CD14-positive monocyte (primary cell): ENCODE results near the gene SELENOI. TPM values are rescaled to one million over a fixed set of nuclear protein-coding genes. Genes with fewer than 3 reads are reported as not detected.
"Not testable (repeated sequence)": the region's sequence is repeated elsewhere in the genome, so short reads cannot be mapped to it uniquely, and the experiment has no call there.

ENCODE experiments used
- DNase-seq, 3 donors: peaks; one replicate each; pipeline ENCODE4 v3.0.0-alpha.2; 2011 to 2022
- H2AFZ ChIP-seq: 2 replicates; pipeline ENCODE4 v1.6.0; 2012; ENCODE audit warnings: mild to moderate bottlenecking, low read depth, low read length, inconsistent platforms; ENCODE audit not compliant: insufficient read depth, poor library complexity, severe bottlenecking
- H3K27ac ChIP-seq, 2 donors: 1 replicate in 1 of 2; 2 replicates in 1 of 2; pipeline ENCODE4 v1.5.1; 2012 to 2013; ENCODE audit warnings: low read length in 2 of 2, control low read depth in 1 of 2, inconsistent platforms in 1 of 2, low read depth in 1 of 2, mild to moderate bottlenecking in 1 of 2
- H3K27me3 ChIP-seq, 2 donors: one replicate each; pipeline versions ENCODE4 v1.6.0 to v1.6.1; 2011 to 2013; ENCODE audit warnings: low read length in 2 of 2; ENCODE audit not compliant: control insufficient read depth in 2 of 2, insufficient read depth in 2 of 2
- H3K36me3 ChIP-seq, 2 donors: replicated peaks in 1 of 2; 1 replicate in 1 of 2; 2 replicates in 1 of 2; pipeline versions ENCODE4 v1.5.1 to v1.6.1; 2012 to 2013; ENCODE audit warnings: low read length in 2 of 2, control low read depth in 1 of 2, inconsistent platforms in 1 of 2, mild to moderate bottlenecking in 1 of 2; ENCODE audit not compliant: insufficient read depth in 2 of 2, control insufficient read depth in 1 of 2
- H3K4me1 ChIP-seq, 2 donors: 1 replicate in 1 of 2; 2 replicates in 1 of 2; pipeline versions ENCODE4 v1.5.1 to v1.6.1; 2012 to 2013; ENCODE audit warnings: low read length in 2 of 2, control low read depth in 1 of 2, inconsistent platforms in 1 of 2, mild to moderate bottlenecking in 1 of 2, moderate library complexity in 1 of 2; ENCODE audit not compliant: insufficient read depth in 2 of 2, control insufficient read depth in 1 of 2
- H3K4me2 ChIP-seq: replicated peaks from 2 replicates; pipeline ENCODE3; 2012; ENCODE audit warnings: low read length, moderate library complexity, mild to moderate bottlenecking; ENCODE audit not compliant: poor library complexity, severe bottlenecking; ENCODE audit errors: extremely low read depth
- H3K4me3 ChIP-seq, 3 experiments: fragments of 200-600 bp in 1 of 3; sonication (generic) in 1 of 3; replicated peaks in 1 of 3; 1 replicate in 2 of 3; 2 replicates in 1 of 3; pipeline ENCODE4 v1.5.1; 2011 to 2013; ENCODE audit warnings: low read length in 3 of 3, mild to moderate bottlenecking in 3 of 3, control low read depth in 2 of 3, low read depth in 2 of 3, inconsistent platforms in 1 of 3, moderate library complexity in 1 of 3
- H3K79me2 ChIP-seq: 2 replicates; pipeline ENCODE4 v1.6.0; 2012; ENCODE audit warnings: mild to moderate bottlenecking, control low read depth, inconsistent platforms, low read length, moderate library complexity; ENCODE audit not compliant: insufficient read depth
- H3K9ac ChIP-seq: 2 replicates; pipeline ENCODE4 v1.6.0; 2017; ENCODE audit warnings: low read length, mild to moderate bottlenecking; ENCODE audit not compliant: insufficient read depth, poor library complexity, severe bottlenecking
- H3K9me3 ChIP-seq, 2 donors: replicated peaks in 1 of 2; 1 replicate in 1 of 2; 2 replicates in 1 of 2; pipeline versions ENCODE4 v1.5.1 to v1.6.1; 2012 to 2013; ENCODE audit warnings: low read length in 2 of 2, control low read depth in 1 of 2; ENCODE audit not compliant: control insufficient read depth in 1 of 2, insufficient read depth in 1 of 2
- H4K20me1 ChIP-seq: 2 replicates; pipeline ENCODE4 v1.6.0; 2012; ENCODE audit warnings: mild to moderate bottlenecking, low read length, control low read depth, moderate library complexity; ENCODE audit not compliant: insufficient read depth
- H3K27ac Mint-ChIP-seq, 7 donors: one replicate each; pipeline ENCODE4 v1.8.0; 2020; ENCODE audit warnings: mild to moderate bottlenecking in 7 of 7, mixed read lengths in 7 of 7, moderate library complexity in 6 of 7, inconsistent platforms in 2 of 7
- H3K27me3 Mint-ChIP-seq, 3 donors: one replicate each; pipeline ENCODE4 v1.8.0; 2021 to 2022; ENCODE audit warnings: low read depth in 3 of 3, mild to moderate bottlenecking in 3 of 3, mixed read lengths in 3 of 3, moderate library complexity in 3 of 3, inconsistent platforms in 1 of 3
- H3K36me3 Mint-ChIP-seq, 2 donors: one replicate each; pipeline ENCODE4 v1.8.0; 2020; ENCODE audit warnings: mixed read lengths in 2 of 2, inconsistent platforms in 1 of 2, mild to moderate bottlenecking in 1 of 2
- H3K4me1 Mint-ChIP-seq: one replicate; pipeline ENCODE4 v1.8.0; 2020; ENCODE audit warnings: mild to moderate bottlenecking, mixed read lengths
- H3K4me3 Mint-ChIP-seq, 2 donors: one replicate each; pipeline ENCODE4 v1.8.0; 2020; ENCODE audit warnings: mild to moderate bottlenecking in 2 of 2, mixed read lengths in 2 of 2, moderate library complexity in 1 of 2
- H3K9me3 Mint-ChIP-seq, 7 donors: one replicate each; pipeline ENCODE4 v1.8.0; 2020 to 2022; ENCODE audit warnings: mixed read lengths in 7 of 7, mild to moderate bottlenecking in 6 of 7, moderate library complexity in 6 of 7, inconsistent platforms in 2 of 7
- CTCF ChIP-seq: fragments of 200-600 bp; IDR thresholded peaks from one replicate; pipeline ENCODE4 v1.8.0; 2022; ENCODE audit warnings: antibody characterized with exemption, mild to moderate bottlenecking
- WGBS: methylation state at CpG from one replicate; pipeline ENCODE4 v1.1.5; 2013; ENCODE audit warnings: missing lambda C conversion rate; ENCODE audit not compliant: insufficient coverage; 5-methylcytosine and 5-hydroxymethylcytosine counted together
- intact Hi-C, 2 donors: fragments of 100-400 bp; cut with micrococcal nuclease; formaldehyde crosslinking; loops; one replicate each; pipeline versions ENCODE4 v1.15.0 to v1.15.1; 2023
- polyA plus RNA-seq, 3 donors: library from polyadenylated mRNA; depleted of rRNA in 1 of 3; unstranded in 2 of 3; stranded (reverse) in 1 of 3; fragments of 300-500 nt in 2 of 3; fragments of >200 nt in 1 of 3; fragmentation: Illumina TruSeq in 2 of 3; gene quantifications; 1 replicate in 2 of 3; 2 replicates in 1 of 3; pipeline ENCODE4 v1.2.3, GENCODE V29; 2012 to 2021

SELENOI gene
- polyA plus RNA-seq, 3 donors = 2.3 to 3.2 (median 2.5) TPM

DNA sequence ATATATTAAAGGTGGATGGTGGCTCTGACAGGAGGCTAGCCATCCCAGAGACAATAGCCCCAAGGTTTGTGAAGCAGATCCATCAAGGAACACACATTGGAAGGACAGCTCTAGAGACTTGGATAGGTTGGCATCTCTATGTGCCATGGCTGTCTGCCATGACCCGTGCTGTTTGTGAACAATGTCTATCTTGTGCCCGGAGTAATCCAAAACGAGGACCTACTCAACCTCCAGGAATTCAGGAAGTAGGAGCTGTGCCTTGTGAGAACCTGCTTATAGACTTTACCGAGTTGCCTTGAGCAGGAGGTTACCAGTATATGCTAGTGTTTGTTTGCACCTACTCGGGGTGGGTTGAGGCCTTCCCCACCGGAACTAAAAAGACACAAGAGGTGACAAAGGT is 43.1 kb upstream of the SELENOI start:
- no peak overlapping the region for H3K4me2 ChIP-seq
- 95% methylated on average over 4 of the region's 6 CpGs for WGBS

GRCh38 chr2:26305094-26305493 is 40.8 kb upstream of the SELENOI start:
- H3K36me3 ChIP-seq, H3K4me3 Mint-ChIP-seq, H3K9me3 Mint-ChIP-seq, H3K9ac ChIP-seq, H3K79me2 ChIP-seq, intact Hi-C loops, H3K4me1 ChIP-seq, DNase-seq, H3K9me3 ChIP-seq, H4K20me1 ChIP-seq, H3K27ac ChIP-seq, H3K27me3 Mint-ChIP-seq, H3K4me2 ChIP-seq, H3K27me3 ChIP-seq, H3K36me3 Mint-ChIP-seq, H3K4me3 ChIP-seq, H2AFZ ChIP-seq: not testable (repeated sequence)
- WGBS = 100% methylated on average over 4 of the region's 7 CpGs
- H3K27ac Mint-ChIP-seq = peak overlapping the region in 1 of 7 donors; percentile 42
- peaks cover 11% of the 10 kb centered on the region for H3K4me1 Mint-ChIP-seq

More for the DNA sequence above, 43.1 kb upstream of the SELENOI start:
- Histone ChIP-seq H3K4me3 (no peak overlapping the region), H3K4me1 (peaks cover 13 to 15% of the 10 kb centered on the region in 2 donors), H3K27me3 (no peaks in the 10 kb centered on the region), H2AFZ (no peak overlapping the region), H3K9ac (no peak overlapping the region), H3K79me2 (no peaks in the 10 kb centered on the region), H4K20me1 (no peaks in the 10 kb centered on the region), H3K36me3 (no peaks in the 10 kb centered on the region), H3K27ac (no peak overlapping the region), H3K9me3 (no peaks in the 10 kb centered on the region)
- H3K4me3 Mint-ChIP-seq = no peak overlapping the region
- peaks cover 11% of the 10 kb centered on the region for H3K4me1 Mint-ChIP-seq
- peak overlapping the region in 1 of 7 donors; percentile 40 for H3K27ac Mint-ChIP-seq
- TF ChIP-seq CTCF = no peak
- peaks cover 0 to 6% of the 10 kb centered on the region in 2 donors for H3K36me3 Mint-ChIP-seq
- intact Hi-C loops = no loop called here
- H3K27me3 Mint-ChIP-seq = peaks cover 0 to 2% (median 0%) of the 10 kb centered on the region in 3 donors
- DNase-seq = no peak
- peaks cover 0 to 2% (median 0%) of the 10 kb centered on the region in 7 donors for H3K9me3 Mint-ChIP-seq
